Loucy (cell line): ENCODE data around the gene PPARA.

Experiments
- H2AFZ ChIP-seq: fragments of 200-600 bp; sonication (generic); 2 replicates; pipeline ENCODE4 v1.6.0; 2016; ENCODE audit warnings: antibody characterized with exemption, mild to moderate bottlenecking, low read length, moderate library complexity
- H3F3A ChIP-seq: fragments of 200-600 bp; 2 replicates; pipeline ENCODE4 v1.6.0; 2016; ENCODE audit warnings: antibody characterized with exemption, low read depth, mild to moderate bottlenecking
- H3K27me3 ChIP-seq: fragments of 200-600 bp; sonication (generic); 2 replicates; pipeline ENCODE4 v1.6.1; 2014; ENCODE audit warnings: low read length, mild to moderate bottlenecking; ENCODE audit not compliant: insufficient read depth, poor library complexity, severe bottlenecking
- H3K36me3 ChIP-seq: fragments of 200-600 bp; sonication (generic); 2 replicates; pipeline ENCODE4 v1.6.1; 2016; ENCODE audit warnings: low read length; ENCODE audit not compliant: insufficient read depth
- H3K4me1 ChIP-seq: fragments of 200-600 bp; sonication (generic); 2 replicates; pipeline ENCODE4 v1.5.1; 2014; ENCODE audit warnings: low read length, mild to moderate bottlenecking; ENCODE audit not compliant: insufficient read depth, poor library complexity, severe bottlenecking
- H3K4me2 ChIP-seq: fragments of 200-600 bp; sonication (generic); 2 replicates; pipeline ENCODE4 v1.6.0; 2014; ENCODE audit warnings: antibody characterized with exemption, low read length, low read depth, mild to moderate bottlenecking; ENCODE audit not compliant: poor library complexity, severe bottlenecking
- H3K4me3 ChIP-seq: fragments of 200-600 bp; sonication (generic); 2 replicates; pipeline ENCODE4 v1.5.1; 2014; ENCODE audit warnings: low read length, mild to moderate bottlenecking, mixed read lengths; ENCODE audit not compliant: poor library complexity, severe bottlenecking
- H3K79me2 ChIP-seq: fragments of 200-600 bp; sonication (generic); 2 replicates; pipeline ENCODE4 v1.6.1; 2014; ENCODE audit warnings: low read length; ENCODE audit not compliant: insufficient read depth
- H3K9ac ChIP-seq: fragments of 200-600 bp; sonication (generic); 2 replicates; pipeline ENCODE4 v1.6.0; 2014; ENCODE audit warnings: mild to moderate bottlenecking, low read depth, low read length, moderate library complexity; ENCODE audit not compliant: poor library complexity, severe bottlenecking
- H3K9me2 ChIP-seq: fragments of 200-600 bp; sonication (generic); replicated peaks from 2 replicates; pipeline ENCODE4 v1.6.1; 2016; ENCODE audit warnings: low read depth, low read length, mixed read lengths
- H3K9me3 ChIP-seq: fragments of 200-600 bp; sonication (generic); 2 replicates; pipeline ENCODE4 v1.6.1; 2014; ENCODE audit warnings: mild to moderate bottlenecking, antibody characterized with exemption, low read length, low read depth; ENCODE audit not compliant: insufficient read depth
- H4K20me1 ChIP-seq: fragments of 200-600 bp; sonication (generic); 2 replicates; pipeline ENCODE4 v1.6.0; 2014; ENCODE audit warnings: antibody characterized with exemption, low read length, mild to moderate bottlenecking; ENCODE audit not compliant: insufficient read depth, poor library complexity, severe bottlenecking
- CTCF ChIP-seq: fragments of 200-600 bp; sonication (generic); conservative IDR thresholded peaks from 2 replicates; pipeline ENCODE4 v1.5.1; 2014; ENCODE audit warnings: mild to moderate bottlenecking, antibody characterized with exemption, low read length
- EZH2phosphoT487 ChIP-seq: fragments of 200-600 bp; IDR thresholded peaks from 2 replicates; pipeline ENCODE4 v1.6.1; 2018; ENCODE audit warnings: antibody characterized with exemption, mild to moderate bottlenecking, moderate library complexity, borderline replicate concordance

Gene PPARA

GRCh38 chr22:46178755-46179505 is 28.6 kb downstream of the PPARA start:
- Histone ChIP-seq H3K4me2 (no peak overlapping the region), H3K9me3 (peaks cover 25% of the 10 kb centered on the region), H3K9ac (no peak overlapping the region), H3F3A (no peaks in the 10 kb centered on the region), H4K20me1 (no peaks in the 10 kb centered on the region), H3K9me2 (no peaks in the 10 kb centered on the region), H3K36me3 (peaks cover 60% of the 10 kb centered on the region), H3K4me3 (no peak overlapping the region), H3K4me1 (peaks cover 6% of the 10 kb centered on the region), H3K27me3 (no peaks in the 10 kb centered on the region), H3K79me2 (peaks cover 20% of the 10 kb centered on the region; the same call in 1 of the 2 replicates), H2AFZ (no peak overlapping the region)
- TF ChIP-seq EZH2phosphoT487 (no peak), CTCF (no peak)

GRCh38 chr22:46179748-46180147 is 29.4 kb downstream of the PPARA start:
- no peaks in the 10 kb centered on the region for H3K27me3 ChIP-seq
- TF ChIP-seq EZH2phosphoT487 (no peak), CTCF (no peak)
- no peak overlapping the region for H2AFZ ChIP-seq

DNA sequence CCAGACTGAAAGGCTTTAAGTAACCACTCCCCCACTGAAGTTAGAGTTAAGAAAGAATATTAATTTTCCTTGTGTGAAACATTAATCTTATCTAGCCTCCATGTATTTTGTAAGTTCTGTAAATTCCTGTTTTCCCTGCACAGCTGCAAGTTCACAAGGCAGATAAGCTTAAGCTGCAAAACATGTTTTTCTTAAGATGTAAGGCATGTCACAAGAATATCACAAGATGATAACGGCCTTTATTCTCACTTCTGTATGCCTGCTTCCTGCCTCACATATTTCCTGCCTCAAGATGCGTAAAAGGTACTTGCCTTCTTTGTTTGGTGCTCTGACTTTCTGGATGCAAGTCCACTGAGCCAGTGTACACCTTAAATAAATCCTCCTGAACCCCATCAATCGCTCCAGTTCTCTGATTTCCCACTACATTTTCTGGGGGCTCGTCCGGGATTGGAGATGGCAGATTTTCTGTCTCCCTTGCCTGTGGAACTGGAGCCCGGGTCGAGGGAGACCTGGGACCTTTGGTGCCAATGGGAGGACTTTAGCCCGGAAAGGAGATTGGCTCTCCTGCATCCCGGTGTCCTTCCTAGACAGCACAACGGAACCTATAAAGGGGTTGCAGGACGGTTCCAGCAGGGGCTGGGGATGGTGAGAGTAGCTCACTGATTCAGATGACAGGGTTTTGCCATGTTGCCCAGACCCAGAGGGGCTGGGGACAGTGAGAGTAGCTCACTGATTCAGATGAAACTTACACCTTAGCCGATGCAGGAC is 30.2 kb downstream of the PPARA start:
- no peak overlapping the region for H3K4me3 ChIP-seq

More at GRCh38 chr22:46179748-46180147, 29.4 kb downstream of the PPARA start:
- H3K9me2 ChIP-seq, result no peaks in the 10 kb centered on the region
- no peaks in the 10 kb centered on the region for H4K20me1 ChIP-seq
- no peak overlapping the region for H3K4me2 ChIP-seq
- H3K4me1 ChIP-seq, result no peaks in the 10 kb centered on the region
- peaks cover 17% of the 10 kb centered on the region; the same call in 1 of the 2 replicates for H3K79me2 ChIP-seq
- no peaks in the 10 kb centered on the region for H3F3A ChIP-seq
- no peak overlapping the region for H3K4me3 ChIP-seq
- peaks cover 25% of the 10 kb centered on the region for H3K9me3 ChIP-seq
- no peak overlapping the region for H3K9ac ChIP-seq
- peaks cover 60% of the 10 kb centered on the region for H3K36me3 ChIP-seq

More for the DNA sequence above, 30.2 kb downstream of the PPARA start:
- Histone ChIP-seq H3K79me2 (peaks cover 9% of the 10 kb centered on the region; the same call in 1 of the 2 replicates), H3K36me3 (peaks cover 64% of the 10 kb centered on the region), H3K9ac (no peak overlapping the region), H3K9me3 (peaks cover 25% of the 10 kb centered on the region), H3F3A (no peaks in the 10 kb centered on the region), H3K4me1 (no peaks in the 10 kb centered on the region), H2AFZ (no peak overlapping the region), H4K20me1 (no peaks in the 10 kb centered on the region), H3K9me2 (no peaks in the 10 kb centered on the region), H3K4me2 (no peak overlapping the region), H3K27me3 (no peaks in the 10 kb centered on the region)
- TF ChIP-seq CTCF (no peak), EZH2phosphoT487 (no peak)
